HFF-Myc (cell line): ENCODE results near the gene IRAK4.
A peak's percentile ranks its signal among the peaks of the same experiment; 100 is the strongest.

Experiments
- DNase-seq: peaks from one replicate; pipeline ENCODE4 v3.0.0-alpha.2; 2011; ENCODE audit warnings: low read depth; ENCODE audit errors: extremely low read depth
- H3K4me3 ChIP-seq: replicated peaks from 2 replicates; pipeline ENCODE4 v1.5.1; 2011; ENCODE audit warnings: low read depth, mild to moderate bottlenecking, control low read depth, low read length
- CTCF ChIP-seq: IDR thresholded peaks from 2 replicates; pipeline ENCODE4 v1.5.1; 2012; ENCODE audit warnings: mild to moderate bottlenecking, low read depth, low read length, control low read depth; ENCODE audit errors: missing control alignments

IRAK4 gene

GRCh38 chr12:43832463-43833168, 73.9 kb downstream of the IRAK4 start:
- no peak for DNase-seq
- H3K4me3 ChIP-seq, result no peak overlapping the region
- TF ChIP-seq CTCF, result no peak

- H3K4me3 ChIP-seq, result peak overlapping the region; percentile 64
- DNase-seq, result no peak
- TF ChIP-seq CTCF, result no peak
Observed at GRCh38 chr12:43835264-43835655, 76.5 kb downstream of the IRAK4 start.

DNA sequence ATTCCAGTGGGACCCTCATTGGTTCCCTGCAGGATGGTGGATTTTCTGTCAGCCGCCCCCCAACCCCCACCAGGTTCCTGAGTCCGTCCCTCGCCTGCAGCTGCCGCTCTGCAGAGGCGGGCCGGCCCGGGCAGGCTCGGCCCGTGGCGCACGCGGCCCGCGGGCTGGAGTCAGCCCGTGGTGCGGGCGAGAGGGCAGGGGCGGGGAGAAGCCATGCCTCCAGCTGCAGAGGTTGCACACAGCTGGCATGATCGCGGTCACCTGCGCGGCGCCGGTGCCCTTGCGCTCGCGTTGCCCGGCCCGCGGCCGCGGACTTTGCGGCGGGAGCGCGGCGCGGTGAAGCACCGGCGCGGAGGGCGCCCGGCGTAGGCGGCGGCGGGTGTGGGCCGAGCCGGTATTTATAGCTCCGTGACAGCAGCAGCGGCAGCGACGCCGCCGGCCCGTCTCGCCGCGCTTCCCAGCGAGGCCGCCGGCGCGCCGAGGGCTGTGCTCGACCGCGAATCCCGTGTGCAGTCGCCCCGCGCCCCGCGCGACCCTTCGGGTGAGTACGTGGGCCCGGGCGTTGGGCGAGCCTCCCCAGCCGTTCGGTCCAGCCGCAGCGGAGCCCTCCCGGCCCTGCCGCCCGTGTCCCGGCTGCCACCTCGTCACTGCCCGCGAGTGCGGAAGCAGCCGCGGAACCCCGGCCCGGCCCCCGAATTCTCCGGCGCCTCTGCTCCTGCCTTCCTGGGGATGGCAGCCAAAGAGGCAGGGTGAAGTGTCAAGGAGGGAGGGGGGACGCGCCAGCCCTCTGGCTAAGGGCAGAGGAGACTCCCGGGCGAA, 77.1 kb downstream of the IRAK4 start, which contains the start of gene TMEM117:
TMEM117 (plus strand) TSS at position 426 of the 819 bp plus-strand sequence.
- no peak for TF ChIP-seq CTCF

DNA sequence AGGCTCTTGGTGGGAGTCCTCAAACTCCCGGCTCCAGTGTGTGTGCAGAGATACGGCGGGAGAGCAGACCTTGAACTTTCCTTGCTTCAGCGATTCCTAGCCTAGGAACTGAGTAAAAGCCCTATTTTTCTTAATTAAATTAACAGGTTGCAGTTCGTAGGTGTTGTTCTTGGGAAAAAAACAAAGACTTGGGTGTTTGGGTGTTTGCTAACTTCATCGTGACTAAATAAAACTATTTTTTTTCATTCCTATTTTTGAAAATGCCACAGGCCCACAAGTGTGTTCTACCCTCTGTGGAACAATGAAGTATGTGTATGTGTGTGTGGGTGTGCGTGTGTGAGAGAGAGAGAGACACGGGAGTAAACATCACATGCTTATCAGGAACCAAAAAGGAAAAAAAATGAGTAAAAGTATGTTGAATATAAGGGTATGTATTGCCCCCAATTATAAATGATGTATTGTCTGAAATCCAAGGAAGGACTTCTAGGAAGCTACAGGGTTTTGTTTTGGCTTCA, 77.8 kb downstream of the IRAK4 start:
- H3K4me3 ChIP-seq, result peak overlapping the region; percentile 64
- no peak for DNase-seq
- no peak for TF ChIP-seq CTCF

More for the DNA sequence above, 77.1 kb downstream of the IRAK4 start, which contains the start of gene TMEM117:
- DNase-seq, result no peak
- peak within 1 kb of the TSS; percentile 64 for H3K4me3 ChIP-seq
